Left lung (tissue), 10 donors: ENCODE measurements around the gene DLGAP4. TPM values are rescaled to one million over a fixed set of nuclear protein-coding genes. Genes with fewer than 3 reads are reported as not detected.

Experiments used
- ATAC-seq: fragments of 200-7000 bp; cut with Tn5 transposase; one replicate; pipeline ENCODE4 v1.9.1; 2020; ENCODE audit warnings: moderate library complexity
- DNase-seq, 4 donors: peaks; one replicate each; pipeline ENCODE4 v3.0.0-alpha.2; 2013 to 2020
- H3K27ac ChIP-seq, 2 donors: fragments of 200-600 bp; sonication (generic) in 1 of 2; one replicate each; pipeline versions ENCODE4 v1.5.0 to v1.8.0; 2020 to 2021
- H3K27me3 ChIP-seq, 2 donors: fragments of 200-600 bp; sonication (generic) in 1 of 2; one replicate each; pipeline versions ENCODE4 v1.5.0 to v1.8.0; 2020 to 2021
- H3K36me3 ChIP-seq, 2 donors: fragments of 200-600 bp; sonication (generic) in 1 of 2; one replicate each; pipeline versions ENCODE4 v1.5.0 to v1.8.0; 2020 to 2021
- H3K4me1 ChIP-seq, 2 donors: fragments of 200-600 bp; one replicate each; pipeline ENCODE4 v1.8.0; 2021
- H3K4me3 ChIP-seq, 2 donors: fragments of 200-600 bp; sonication (generic) in 1 of 2; one replicate each; pipeline versions ENCODE4 v1.5.0 to v1.8.0; 2020 to 2021; ENCODE audit warnings: mild to moderate bottlenecking in 1 of 2
- H3K9me3 ChIP-seq, 2 donors: fragments of 200-600 bp; sonication (generic) in 1 of 2; one replicate each; pipeline versions ENCODE4 v1.5.0 to v1.8.0; 2020 to 2021
- intact Hi-C, 2 donors: fragments of 100-400 bp; cut with DNase I; formaldehyde crosslinking; loops; one replicate each; pipeline versions ENCODE4 v1.11.2 to v1.14.2; 2022
- polyA plus RNA-seq, 6 donors: library from polyadenylated mRNA; unstranded; fragments of 120-200 nt; gene quantifications; one replicate each; pipeline ENCODE4 v1.2.1, GENCODE V29; 2013; ENCODE audit not compliant: insufficient read length in 6 of 6
- total RNA-seq, 2 donors: library from RNA; stranded (reverse); fragmentation: NEBNext Ultra II Directional; extraction: Animal tissue kit (Norgen Biotek cat#: 25700); gene quantifications; one replicate each; pipeline ENCODE4 v1.2.1, GENCODE V29; 2021
- TF ChIP-seq, protein P1 (sequence below), 2 donors: fragments of 200-600 bp; sonication (generic) in 1 of 2; IDR thresholded peaks; one replicate each; pipeline versions ENCODE4 v1.5.0 to v1.8.0; 2021; ENCODE audit warnings: antibody characterized with exemption in 2 of 2
- donor health status: DM: no; HTN: yes; CAD: no.
- donor health status: DM: no; HTN: no; CAD: no.

Gene DLGAP4
- total and polyA plus RNA-seq, 8 donors = 53.5 to 84.3 (median 72.1) TPM

- H3K9me3 ChIP-seq = no peaks in the 10 kb centered on the region
- DNase-seq = no peak
- TF ChIP-seq, protein P1, sequence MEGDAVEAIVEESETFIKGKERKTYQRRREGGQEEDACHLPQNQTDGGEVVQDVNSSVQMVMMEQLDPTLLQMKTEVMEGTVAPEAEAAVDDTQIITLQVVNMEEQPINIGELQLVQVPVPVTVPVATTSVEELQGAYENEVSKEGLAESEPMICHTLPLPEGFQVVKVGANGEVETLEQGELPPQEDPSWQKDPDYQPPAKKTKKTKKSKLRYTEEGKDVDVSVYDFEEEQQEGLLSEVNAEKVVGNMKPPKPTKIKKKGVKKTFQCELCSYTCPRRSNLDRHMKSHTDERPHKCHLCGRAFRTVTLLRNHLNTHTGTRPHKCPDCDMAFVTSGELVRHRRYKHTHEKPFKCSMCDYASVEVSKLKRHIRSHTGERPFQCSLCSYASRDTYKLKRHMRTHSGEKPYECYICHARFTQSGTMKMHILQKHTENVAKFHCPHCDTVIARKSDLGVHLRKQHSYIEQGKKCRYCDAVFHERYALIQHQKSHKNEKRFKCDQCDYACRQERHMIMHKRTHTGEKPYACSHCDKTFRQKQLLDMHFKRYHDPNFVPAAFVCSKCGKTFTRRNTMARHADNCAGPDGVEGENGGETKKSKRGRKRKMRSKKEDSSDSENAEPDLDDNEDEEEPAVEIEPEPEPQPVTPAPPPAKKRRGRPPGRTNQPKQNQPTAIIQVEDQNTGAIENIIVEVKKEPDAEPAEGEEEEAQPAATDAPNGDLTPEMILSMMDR (IDR thresholded peaks at IDR 0.05) = no peak
- no peak overlapping the region for H3K4me3 ChIP-seq
- no peaks in the 10 kb centered on the region for H3K36me3 ChIP-seq
- intact Hi-C loops = no loop called here
- ATAC-seq = no peak
- H3K27ac ChIP-seq = peak overlapping the region; percentile 10 to 57
- no peaks in the 10 kb centered on the region for H3K27me3 ChIP-seq
- H3K4me1 ChIP-seq = peaks cover 54 to 96% of the 10 kb centered on the region in 2 donors
Measured at GRCh38 chr20:36468149-36469000, 162.2 kb downstream of the DLGAP4 start.

- TF ChIP-seq, protein P1 (IDR thresholded peaks at IDR 0.05) = no peak
- no peak for DNase-seq
- H3K9me3 ChIP-seq = no peaks in the 10 kb centered on the region
- H3K4me3 ChIP-seq = no peak overlapping the region
- peaks cover 60 to 96% of the 10 kb centered on the region in 2 donors for H3K4me1 ChIP-seq
- no peaks in the 10 kb centered on the region for H3K36me3 ChIP-seq
- no peak for ATAC-seq
- H3K27ac ChIP-seq = peak overlapping the region; percentile 9 to 57
- no peaks in the 10 kb centered on the region for H3K27me3 ChIP-seq
- intact Hi-C loops = no loop called here
Measured at GRCh38 chr20:36469973-36470372, 163.8 kb downstream of the DLGAP4 start.

GRCh38 chr20:36471885-36472636 is 165.9 kb downstream of the DLGAP4 start:
- Histone ChIP-seq H3K4me1 (peaks cover 47 to 85% of the 10 kb centered on the region in 2 donors), H3K4me3 (no peak overlapping the region), H3K9me3 (no peaks in the 10 kb centered on the region), H3K36me3 (no peaks in the 10 kb centered on the region), H3K27ac (peak overlapping the region; percentile 44 to 72), H3K27me3 (no peaks in the 10 kb centered on the region)
- no peak for ATAC-seq
- no peak for DNase-seq
- TF ChIP-seq, protein P1 (IDR thresholded peaks at IDR 0.05) = no peak
- intact Hi-C loops = no loop called here

GRCh38 chr20:36472637-36473090 is 166.5 kb downstream of the DLGAP4 start:
- Histone ChIP-seq H3K27ac (peak overlapping the region; percentile 44 to 72), H3K4me1 (peaks cover 41 to 85% of the 10 kb centered on the region in 2 donors), H3K27me3 (no peaks in the 10 kb centered on the region), H3K36me3 (no peaks in the 10 kb centered on the region), H3K4me3 (no peak overlapping the region), H3K9me3 (no peaks in the 10 kb centered on the region)
- ATAC-seq = peak; percentile 79
- peak in 1 of 4 donors; percentile 81 for DNase-seq
- TF ChIP-seq, protein P1 (IDR thresholded peaks at IDR 0.05) = no peak
- intact Hi-C loops = no loop called here

DNA sequence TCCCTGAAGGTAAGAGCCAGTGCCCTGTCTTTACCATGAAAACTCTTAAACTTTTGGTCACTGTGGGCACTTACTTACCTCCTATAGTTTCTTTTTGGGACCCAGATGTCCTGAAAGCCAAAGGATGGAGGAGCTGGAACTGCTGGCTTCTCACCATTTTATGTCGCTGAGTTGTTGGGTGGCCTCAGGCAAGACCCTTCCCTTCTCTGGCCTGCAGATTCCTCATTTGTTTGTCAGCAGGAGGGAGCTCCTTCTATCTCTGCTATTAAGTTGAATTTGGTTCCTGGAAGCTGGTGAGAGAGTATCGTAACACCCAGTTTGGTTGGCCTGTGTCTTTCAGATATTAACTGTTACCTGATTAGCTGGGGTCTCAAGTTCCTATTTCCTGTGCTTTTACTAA is 167.0 kb downstream of the DLGAP4 start:
- ATAC-seq = no peak
- H3K27me3 ChIP-seq = no peaks in the 10 kb centered on the region
- H3K36me3 ChIP-seq = no peaks in the 10 kb centered on the region
- intact Hi-C loops = no loop called here
- H3K27ac ChIP-seq = peak overlapping the region; percentile 44 to 72
- H3K4me1 ChIP-seq = peaks cover 36 to 85% of the 10 kb centered on the region in 2 donors
- H3K4me3 ChIP-seq = no peak overlapping the region
- TF ChIP-seq, protein P1 (IDR thresholded peaks at IDR 0.05) = no peak
- no peaks in the 10 kb centered on the region for H3K9me3 ChIP-seq
- DNase-seq = no peak
